Astrocyte (in vitro differentiated cells and primary cell): ENCODE measurements around the gene FBP2. TPM values are rescaled to one million over a fixed set of nuclear protein-coding genes. Genes with fewer than 3 reads are reported as not detected.
"Not testable (repeated sequence)": the region's sequence is repeated elsewhere in the genome, so short reads cannot be mapped to it uniquely, and the experiment has no call there.

ENCODE experiments used
- DNase-seq: peaks from one replicate; pipeline ENCODE4 v3.0.0-alpha.2; 2010; ENCODE audit warnings: low read depth
- FAIRE-seq: peaks from 2 replicates; lab custom pipeline; 2011; peaks lifted over from hg19 to GRCh38; lab: Jason Lieb, UNC
- H2AFZ ChIP-seq: 2 replicates; pipeline ENCODE4 v1.6.0; 2012; ENCODE audit warnings: low read depth, low read length, inconsistent platforms
- H3K27ac ChIP-seq: 2 replicates; pipeline ENCODE4 v1.5.1; 2011; ENCODE audit warnings: low read depth, low read length, inconsistent platforms
- H3K27me3 ChIP-seq: 2 replicates; pipeline ENCODE4 v1.6.0; 2011; ENCODE audit warnings: low read length, inconsistent platforms; ENCODE audit not compliant: insufficient read depth
- H3K36me3 ChIP-seq: 2 replicates; pipeline ENCODE4 v1.5.1; 2011; ENCODE audit warnings: low read length, inconsistent platforms; ENCODE audit not compliant: insufficient read depth
- H3K4me1 ChIP-seq: 2 replicates; pipeline ENCODE4 v1.5.1; 2011; ENCODE audit warnings: low read length, inconsistent platforms; ENCODE audit not compliant: insufficient read depth
- H3K4me2 ChIP-seq: 2 replicates; pipeline ENCODE4 v1.6.0; 2012; ENCODE audit warnings: low read length, inconsistent platforms
- H3K4me3 ChIP-seq: 2 replicates; pipeline ENCODE4 v1.5.1; 2011; ENCODE audit warnings: low read depth, mild to moderate bottlenecking, low read length, inconsistent platforms; ENCODE audit not compliant: insufficient read depth
- H3K79me2 ChIP-seq: 2 replicates; pipeline ENCODE4 v1.6.0; 2012; ENCODE audit warnings: mild to moderate bottlenecking, low read length, inconsistent platforms; ENCODE audit not compliant: insufficient read depth
- H3K9ac ChIP-seq: 2 replicates; pipeline ENCODE4 v1.6.0; 2012; ENCODE audit warnings: mild to moderate bottlenecking, low read length, inconsistent platforms
- H3K9me3 ChIP-seq: 2 replicates; pipeline ENCODE4 v1.5.1; 2012; ENCODE audit warnings: low read depth, mild to moderate bottlenecking, low read length, inconsistent platforms; ENCODE audit not compliant: insufficient read depth
- H4K20me1 ChIP-seq: 2 replicates; pipeline ENCODE4 v1.6.0; 2012; ENCODE audit warnings: low read length, inconsistent platforms; ENCODE audit not compliant: insufficient read depth
- H3K27ac Mint-ChIP-seq: one replicate; pipeline ENCODE4 v1.8.0; 2021; ENCODE audit warnings: mild to moderate bottlenecking, mixed read lengths; ENCODE audit not compliant: unreplicated experiment
- H3K27me3 Mint-ChIP-seq: one replicate; pipeline ENCODE4 v1.8.0; 2021; ENCODE audit warnings: low read depth, mixed read lengths; ENCODE audit not compliant: unreplicated experiment
- H3K36me3 Mint-ChIP-seq: one replicate; pipeline ENCODE4 v1.8.0; 2021; ENCODE audit warnings: low read depth, mixed read lengths; ENCODE audit not compliant: unreplicated experiment
- H3K4me1 Mint-ChIP-seq: one replicate; pipeline ENCODE4 v1.8.0; 2021; ENCODE audit warnings: low read depth, mixed read lengths; ENCODE audit not compliant: unreplicated experiment
- H3K4me3 Mint-ChIP-seq: one replicate; pipeline ENCODE4 v1.8.0; 2021; ENCODE audit warnings: mild to moderate bottlenecking, moderate library complexity, mixed read lengths; ENCODE audit not compliant: unreplicated experiment
- H3K9me3 Mint-ChIP-seq: one replicate; pipeline ENCODE4 v1.8.0; 2021; ENCODE audit warnings: mild to moderate bottlenecking, mixed read lengths; ENCODE audit not compliant: unreplicated experiment
- CTCF ChIP-seq: IDR thresholded peaks from 2 replicates; pipeline ENCODE4 v1.5.1; 2011; ENCODE audit warnings: low read depth, mild to moderate bottlenecking, inconsistent platforms, low read length, moderate library complexity; ENCODE audit not compliant: insufficient read depth
- EZH2 ChIP-seq: IDR thresholded peaks from 2 replicates; pipeline ENCODE4 v1.6.1; 2012; ENCODE audit warnings: mild to moderate bottlenecking, low read length, inconsistent platforms; ENCODE audit not compliant: insufficient read depth
- total RNA-seq: library from RNA; stranded (reverse); gene quantifications from 2 replicates; pipeline ENCODE4 v1.2.1, GENCODE V29; 2021

FBP2 gene
- total RNA-seq, 1 donor from 2014 or later, result not detected

- no peak overlapping the region for H2AFZ ChIP-seq
- Mint-ChIP-seq H3K9me3 (peaks cover 1% of the 10 kb centered on the region), H3K27ac (no peak overlapping the region), H3K4me1 (no peaks in the 10 kb centered on the region), H3K27me3 (peaks cover 14% of the 10 kb centered on the region), H3K36me3 (no peaks in the 10 kb centered on the region), H3K4me3 (no peak overlapping the region)
- H3K4me2 ChIP-seq, result no peak overlapping the region
- H3K79me2 ChIP-seq, result no peaks in the 10 kb centered on the region
- H3K27me3 ChIP-seq, result peaks cover 7% of the 10 kb centered on the region
- H3K27ac ChIP-seq, result no peak overlapping the region
- no peak overlapping the region for H3K4me3 ChIP-seq
- H3K36me3 ChIP-seq, result no peaks in the 10 kb centered on the region
- no peaks in the 10 kb centered on the region for H4K20me1 ChIP-seq
- H3K4me1 ChIP-seq, result no peaks in the 10 kb centered on the region
- no peak overlapping the region for H3K9ac ChIP-seq
- FAIRE-seq (no peak), DNase-seq (no peak)
- TF ChIP-seq EZH2 (no peak), CTCF (no peak)
- H3K9me3 ChIP-seq, result no peaks in the 10 kb centered on the region
Measured at GRCh38 chr9:94600715-94601114, 7.1 kb upstream of the FBP2 start.

- no peak overlapping the region for H3K27ac Mint-ChIP-seq
- Histone ChIP-seq H3K9me3 (no peaks in the 10 kb centered on the region), H3K27ac (no peak overlapping the region), H3K79me2 (no peaks in the 10 kb centered on the region), H3K4me3 (no peak overlapping the region), H3K4me1 (no peaks in the 10 kb centered on the region), H3K4me2 (no peak overlapping the region), H4K20me1 (no peaks in the 10 kb centered on the region), H2AFZ (no peak overlapping the region), H3K9ac (no peak overlapping the region), H3K27me3 (peaks cover 5% of the 10 kb centered on the region), H3K36me3 (no peaks in the 10 kb centered on the region)
- peaks cover 1% of the 10 kb centered on the region for H3K9me3 Mint-ChIP-seq
- no peak for TF ChIP-seq CTCF
- TF ChIP-seq EZH2, result no peak
- H3K27me3 Mint-ChIP-seq, result peaks cover 14% of the 10 kb centered on the region
- DNase-seq (no peak), FAIRE-seq (no peak)
- H3K36me3 Mint-ChIP-seq, result no peaks in the 10 kb centered on the region
- no peak overlapping the region for H3K4me3 Mint-ChIP-seq
- no peaks in the 10 kb centered on the region for H3K4me1 Mint-ChIP-seq
Measured at GRCh38 chr9:94600258-94600657, 6.6 kb upstream of the FBP2 start.

GRCh38 chr9:94599102-94599501 lies 5.5 kb upstream of the FBP2 start:
- Histone ChIP-seq H4K20me1 (no peaks in the 10 kb centered on the region), H3K9me3 (no peaks in the 10 kb centered on the region), H3K9ac (no peak overlapping the region), H3K27me3 (peaks cover 1% of the 10 kb centered on the region), H3K79me2 (no peaks in the 10 kb centered on the region), H3K27ac (no peak overlapping the region), H2AFZ (no peak overlapping the region), H3K4me1 (no peaks in the 10 kb centered on the region), H3K4me2 (no peak overlapping the region), H3K4me3 (no peak overlapping the region), H3K36me3 (no peaks in the 10 kb centered on the region)
- FAIRE-seq (no peak), DNase-seq (no peak)
- H3K9me3 Mint-ChIP-seq, result peaks cover 1% of the 10 kb centered on the region
- H3K36me3 Mint-ChIP-seq, result no peaks in the 10 kb centered on the region
- H3K4me3 Mint-ChIP-seq, result no peak overlapping the region
- H3K27me3 Mint-ChIP-seq, result peaks cover 10% of the 10 kb centered on the region
- H3K27ac Mint-ChIP-seq, result no peak overlapping the region
- no peak for TF ChIP-seq CTCF
- no peak for TF ChIP-seq EZH2
- H3K4me1 Mint-ChIP-seq, result no peaks in the 10 kb centered on the region

- H3K4me1 Mint-ChIP-seq, H3K9me3 ChIP-seq, H3K79me2 ChIP-seq, H3K4me2 ChIP-seq, H3K4me1 ChIP-seq, H3K9ac ChIP-seq, H4K20me1 ChIP-seq, H3K4me3 ChIP-seq, H2AFZ ChIP-seq, DNase-seq, H3K4me3 Mint-ChIP-seq, H3K36me3 Mint-ChIP-seq, H3K36me3 ChIP-seq, H3K27ac Mint-ChIP-seq, H3K27ac ChIP-seq, H3K27me3 ChIP-seq, H3K9me3 Mint-ChIP-seq, FAIRE-seq: not testable (repeated sequence)
- H3K27me3 Mint-ChIP-seq, result peaks cover 28% of the 10 kb centered on the region
Measured at GRCh38 chr9:94592683-94593082, 941 bp downstream of the FBP2 start.
